T1000 (cell line): ENCODE measurements around the gene ADAMTS17.
A peak's percentile ranks its signal among the peaks of the same experiment; 100 is the strongest.

Source experiments
- DNase-seq: peaks from one replicate; lab custom pipeline; 2025; ENCODE audit warnings: mixed read lengths; lab: John Stamatoyannopoulos, UW

Gene ADAMTS17

GRCh38 chr15:100029868-100030479 lies 311.8 kb downstream of the ADAMTS17 start:
- no peak for DNase-seq

GRCh38 chr15:100029045-100029444 lies 312.7 kb downstream of the ADAMTS17 start:
- DNase-seq = no peak

DNA sequence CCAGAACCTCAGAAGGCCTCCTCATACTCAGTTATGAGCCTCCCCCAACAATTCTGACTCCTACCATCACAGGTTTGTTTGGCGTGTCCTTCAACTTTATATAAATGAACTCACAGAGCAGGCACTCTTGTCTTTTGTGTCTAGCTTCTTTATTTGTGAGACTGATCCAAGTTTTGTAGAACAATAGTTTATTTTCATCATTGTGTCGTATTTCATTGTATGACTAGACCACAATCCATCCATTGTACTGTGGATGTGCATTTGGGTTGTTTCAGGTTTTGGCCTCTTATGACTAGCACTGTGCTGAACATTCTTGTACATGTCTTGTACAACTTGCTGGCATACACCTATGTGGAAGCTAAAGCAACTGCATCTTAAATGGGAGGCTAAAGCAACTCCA lies 315.7 kb downstream of the ADAMTS17 start:
- DNase-seq = no peak

DNA sequence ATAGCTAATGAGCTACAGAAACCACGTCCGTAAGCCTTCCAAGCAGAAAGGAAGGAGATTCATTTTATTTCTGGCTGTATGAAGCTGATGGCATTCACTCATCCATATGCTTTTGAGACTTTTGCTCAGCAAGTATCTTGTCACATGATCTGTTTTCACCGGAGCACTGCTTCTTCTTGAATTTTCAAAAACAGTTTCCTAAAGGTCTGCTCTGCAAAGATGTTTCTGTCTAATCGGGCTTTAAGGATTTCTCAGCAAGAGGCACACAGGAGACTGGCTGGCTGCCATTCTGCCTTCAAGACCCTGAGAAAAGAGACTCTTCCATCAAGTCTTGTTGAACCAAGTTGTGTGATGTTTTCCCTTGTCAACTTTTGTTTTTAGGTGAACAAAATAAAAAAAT lies 319.0 kb downstream of the ADAMTS17 start:
- no peak for DNase-seq

DNA sequence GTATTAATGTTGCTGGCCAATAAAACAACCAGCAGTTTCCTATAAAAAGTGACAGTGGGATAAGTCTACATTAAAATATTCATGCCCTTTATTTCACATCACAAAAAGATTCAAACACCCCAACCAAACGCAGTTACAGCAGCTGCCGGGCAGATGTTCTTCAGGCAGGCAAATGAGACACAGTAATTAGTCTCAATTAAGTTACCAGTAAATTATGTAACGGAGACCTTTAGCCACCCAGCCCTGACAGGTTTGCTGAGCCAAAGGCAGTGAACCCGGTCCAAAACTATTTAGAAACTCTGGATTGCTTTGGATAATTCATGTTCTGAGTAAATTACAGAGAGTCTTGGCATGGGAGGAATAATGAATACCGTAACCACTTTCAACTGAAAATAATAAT lies 319.4 kb downstream of the ADAMTS17 start:
- no peak for DNase-seq

- DNase-seq = no peak
Observed at GRCh38 chr15:100021653-100022052, 320.1 kb downstream of the ADAMTS17 start.

DNA sequence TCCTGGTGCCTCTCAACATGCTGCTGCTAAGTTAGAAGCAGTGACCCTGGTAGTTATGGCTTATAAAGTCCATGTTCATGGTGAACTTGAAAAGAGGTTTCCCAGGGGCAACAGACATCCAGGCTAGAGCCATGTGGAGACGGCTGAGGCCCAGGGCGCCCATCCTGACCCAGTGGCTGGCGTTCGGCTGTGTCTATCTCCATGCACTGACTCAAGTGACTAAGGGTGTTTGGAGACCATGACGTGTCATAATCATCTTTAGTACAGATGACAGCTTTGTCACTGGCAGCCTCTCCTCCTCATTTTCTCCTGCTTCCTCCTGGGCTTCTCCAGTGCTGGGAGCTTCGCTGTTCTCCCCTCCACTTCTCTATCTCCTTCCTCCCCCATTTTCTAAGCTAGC lies 321.2 kb downstream of the ADAMTS17 start:
- no peak for DNase-seq

DNA sequence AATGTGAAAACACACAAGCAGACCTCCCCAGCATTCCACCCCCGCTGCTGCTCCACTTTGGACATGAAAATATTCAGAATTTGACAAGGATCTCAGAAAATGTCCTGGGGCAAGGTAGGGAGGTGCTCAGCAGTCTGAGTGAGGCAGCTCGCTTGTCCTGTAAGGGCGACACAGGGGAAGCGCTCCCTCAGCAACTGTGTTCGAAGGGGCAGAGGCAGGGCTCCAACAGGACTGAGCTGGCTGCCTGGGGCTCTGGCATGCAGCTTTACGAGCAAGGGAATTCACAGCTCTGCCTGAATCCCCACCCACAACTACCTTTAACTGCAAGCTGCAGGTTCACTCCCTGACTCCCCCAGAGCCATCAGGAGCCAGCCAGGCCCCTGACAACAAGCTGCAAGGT lies 321.6 kb downstream of the ADAMTS17 start:
- DNase-seq = peak; percentile 67

GRCh38 chr15:100019601-100020000 lies 322.2 kb downstream of the ADAMTS17 start:
- no peak for DNase-seq

DNA sequence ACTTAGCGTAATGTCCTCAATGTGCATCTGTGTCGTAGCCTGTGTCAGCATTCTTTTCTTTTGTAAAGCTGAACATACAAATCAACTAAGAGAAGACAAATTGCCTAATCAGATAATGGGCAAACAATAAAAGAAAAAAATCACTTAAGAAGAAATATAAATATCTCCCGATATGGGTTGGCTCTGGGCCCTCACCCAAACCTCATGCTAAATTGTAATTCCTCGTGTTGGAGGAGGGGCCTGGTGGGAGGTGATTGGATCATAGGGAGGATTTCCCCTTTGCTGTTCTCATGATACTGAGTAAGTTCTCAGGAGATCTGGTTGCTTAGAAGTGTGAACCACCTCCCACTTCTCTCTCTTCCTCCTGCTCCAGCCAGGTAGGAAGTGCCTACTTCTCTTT lies 323.6 kb downstream of the ADAMTS17 start:
- no peak for DNase-seq

DNA sequence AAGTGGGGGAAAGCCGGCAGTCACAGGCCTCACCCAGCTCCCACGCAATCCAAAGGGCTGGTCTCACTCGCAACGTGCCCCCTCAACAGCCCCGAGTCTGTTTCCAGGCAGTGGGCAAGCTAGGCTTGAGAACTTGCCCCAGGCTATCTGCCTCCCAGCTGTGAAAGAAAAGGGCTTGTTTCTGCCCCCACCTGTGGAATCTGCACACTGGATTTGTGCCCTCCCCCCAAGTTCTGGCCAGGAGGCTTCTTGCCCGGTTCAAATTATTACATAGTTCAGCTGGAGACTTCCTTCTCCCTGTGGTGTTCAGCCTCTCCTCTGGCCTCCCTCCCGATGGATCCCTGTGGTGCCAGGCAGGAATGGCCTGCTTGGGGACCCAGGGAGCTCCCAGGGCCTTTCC lies 324.6 kb downstream of the ADAMTS17 start:
- no peak for DNase-seq

GRCh38 chr15:100016632-100017031 lies 325.1 kb downstream of the ADAMTS17 start:
- no peak for DNase-seq

DNA sequence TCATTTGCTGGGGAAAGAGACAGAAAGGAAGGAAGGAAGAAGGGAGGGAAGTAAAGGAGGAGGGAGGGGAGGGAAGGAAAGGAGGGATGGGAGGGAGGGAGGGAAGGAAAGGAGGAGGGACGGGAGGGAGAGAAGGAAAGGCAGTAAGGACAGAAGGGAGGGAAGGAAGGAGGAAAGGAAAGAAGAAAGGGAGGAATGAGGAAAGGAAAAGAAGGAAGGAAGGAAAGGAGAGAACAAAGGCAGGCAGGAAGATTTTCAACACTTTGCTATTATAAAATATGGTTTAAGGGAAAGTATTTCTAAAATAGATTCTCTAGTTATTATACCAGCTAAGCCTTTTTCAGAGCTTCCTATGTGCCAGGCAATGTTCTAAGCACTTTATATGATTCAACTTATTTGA lies 330.5 kb downstream of the ADAMTS17 start:
- DNase-seq = no peak

GRCh38 chr15:100009372-100009771 lies 332.4 kb downstream of the ADAMTS17 start:
- no peak for DNase-seq

DNA sequence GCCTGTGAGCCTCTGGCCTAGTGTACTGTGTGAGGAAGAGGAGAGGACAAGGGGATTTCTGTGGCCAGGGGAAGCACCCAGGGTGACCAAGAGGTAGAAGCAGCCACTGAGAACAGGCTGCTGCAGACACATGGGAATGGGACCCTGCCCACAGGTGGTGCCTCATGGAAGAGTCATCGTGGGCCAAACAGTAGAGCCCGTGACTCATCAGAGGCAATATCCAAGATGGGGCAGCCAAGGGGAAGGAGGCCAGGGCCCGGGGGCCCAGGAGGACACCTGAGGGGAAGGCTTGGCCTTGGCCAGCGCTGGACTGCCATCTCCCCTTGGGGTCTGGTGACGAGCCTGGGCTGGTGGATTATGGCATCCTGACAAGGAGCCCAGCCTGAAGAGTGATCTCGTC lies 333.5 kb downstream of the ADAMTS17 start:
- no peak for DNase-seq

DNA sequence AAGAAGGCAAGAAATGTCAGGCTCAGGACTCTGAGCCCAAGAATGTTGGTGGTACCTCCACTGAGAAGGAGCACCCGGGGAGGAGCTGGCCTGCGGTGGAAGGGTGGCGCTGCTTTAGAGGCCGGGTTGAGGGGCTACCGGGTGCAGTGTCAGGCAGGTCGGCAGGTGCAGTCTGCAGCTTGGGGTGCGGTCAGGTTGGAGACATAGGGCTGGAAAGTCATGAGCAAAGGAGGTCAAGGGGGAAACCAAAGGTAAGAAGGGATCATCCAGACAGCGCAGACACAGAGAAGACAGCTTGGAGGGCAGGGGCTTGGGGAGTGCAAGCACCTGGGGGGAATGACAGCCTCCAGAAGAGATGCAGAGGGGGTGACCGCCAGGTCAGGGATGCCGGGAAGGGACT lies 334.2 kb downstream of the ADAMTS17 start:
- no peak for DNase-seq

- no peak for DNase-seq
Observed at GRCh38 chr15:100005715-100006114, 336.1 kb downstream of the ADAMTS17 start.

GRCh38 chr15:100005013-100005412 lies 336.8 kb downstream of the ADAMTS17 start:
- no peak for DNase-seq

GRCh38 chr15:100002787-100003536 lies 338.8 kb downstream of the ADAMTS17 start:
- no peak for DNase-seq

DNA sequence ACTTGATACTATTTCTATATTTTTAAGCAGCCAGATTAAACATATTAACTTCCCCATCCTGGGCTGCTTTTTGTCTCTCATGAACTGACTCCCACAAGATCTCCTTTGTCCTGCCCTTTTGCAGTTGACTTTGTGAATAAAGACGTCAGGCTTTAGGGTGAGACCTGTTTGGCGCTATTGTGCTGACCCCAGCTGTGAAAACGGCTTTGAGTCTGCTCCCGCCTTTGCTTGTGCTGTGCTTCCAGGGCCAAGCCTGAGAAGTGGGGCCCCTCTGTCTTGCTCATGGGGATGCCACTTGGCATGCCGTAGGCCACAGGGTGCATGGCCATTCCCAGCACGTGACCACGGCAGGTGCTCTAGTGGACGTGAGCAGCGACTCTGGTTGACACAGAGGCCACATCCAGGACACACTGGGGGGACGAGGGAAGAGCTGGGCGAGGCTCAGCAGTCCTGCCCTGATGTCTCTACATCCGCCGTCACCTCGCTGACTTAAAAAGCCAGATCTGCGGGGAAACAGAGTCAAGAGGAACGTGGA lies 339.6 kb downstream of the ADAMTS17 start:
- no peak for DNase-seq

GRCh38 chr15:100001405-100001804 lies 340.4 kb downstream of the ADAMTS17 start:
- DNase-seq = no peak

- no peak for DNase-seq
Observed at GRCh38 chr15:99999282-100000070, 342.3 kb downstream of the ADAMTS17 start.

DNA sequence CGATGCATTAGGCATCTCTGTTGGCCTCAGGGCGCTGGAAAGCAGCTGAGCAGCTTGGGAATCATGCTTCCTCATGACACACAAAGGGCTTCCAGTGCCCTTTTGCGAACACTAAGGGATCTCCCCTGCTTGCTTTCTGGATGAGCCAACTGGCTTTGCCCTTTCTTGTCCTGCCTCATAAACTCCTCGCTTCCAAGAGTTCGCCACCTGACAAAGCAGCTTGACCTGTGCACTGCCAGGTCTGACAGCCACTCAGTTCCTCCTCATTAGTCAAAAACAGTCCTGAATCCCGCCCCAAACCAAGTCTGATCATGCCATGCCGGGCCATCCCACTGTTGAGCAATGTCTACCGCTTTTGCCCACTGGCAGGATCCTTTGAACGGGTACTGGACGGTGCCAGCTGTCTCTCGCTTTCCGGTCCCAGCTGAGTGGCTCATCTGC lies 343.1 kb downstream of the ADAMTS17 start:
- peak; percentile 29 for DNase-seq
